OCI-LY7 (cell line): Measurements from ENCODE around the gene ATG4C. TPM values are rescaled to one million over a fixed set of nuclear protein-coding genes. Genes with fewer than 3 reads are reported as not detected.
"Not testable (repeated sequence)": the region's sequence is repeated elsewhere in the genome, so short reads cannot be mapped to it uniquely, and the experiment has no call there.

Experiments
- Bru-seq: library from RNA; stranded (reverse); fragments of 400-500 nt; gene quantifications from one replicate; lab custom pipeline; 2021; lab: Mats Ljungman, UMichigan
- BruChase-seq, 2 experiments: library from RNA; stranded (reverse); fragments of 400-500 nt; gene quantifications; one replicate each; lab custom pipeline; 2021; lab: Mats Ljungman, UMichigan
- BruUV-seq: library from RNA; stranded (reverse); fragments of 400-500 nt; replicated peaks from 2 replicates; lab custom pipeline; 2021; lab: Mats Ljungman, UMichigan
- CTCF ChIA-PET: fragments of 300-600 bp; sonication (Branson Sonifier 250); formaldehyde crosslinking; loops from one replicate; lab custom pipeline; 2022; ENCODE audit warnings: antibody characterized with exemption; ENCODE audit not compliant: unreplicated experiment; lab: Charles Lee
- POLR2A ChIA-PET: fragments of 300-600 bp; sonication (Branson Sonifier 250); formaldehyde crosslinking; loops from one replicate; lab custom pipeline; 2022; ENCODE audit warnings: antibody characterized with exemption; lab: Charles Lee
- DNase-seq: peaks from one replicate; pipeline ENCODE4 v3.0.0-alpha.2; 2015; ENCODE audit warnings: low spot score
- H2AFZ ChIP-seq: fragments of 200-600 bp; sonication (generic), shearing (Covaris generic); 2 replicates; pipeline ENCODE4 v1.6.1; 2014; ENCODE audit warnings: mild to moderate bottlenecking, antibody characterized with exemption, low read length, moderate library complexity
- H3K27ac ChIP-seq: fragments of 200-600 bp; sonication (generic); 2 replicates; pipeline ENCODE4 v1.5.1; 2014; ENCODE audit warnings: mixed run types, low read depth, mild to moderate bottlenecking, moderate library complexity, low read length, inconsistent platforms; ENCODE audit not compliant: poor library complexity, severe bottlenecking
- H3K36me3 ChIP-seq: fragments of 200-600 bp; sonication (generic); 2 replicates; pipeline ENCODE4 v1.6.1; 2014; ENCODE audit warnings: mild to moderate bottlenecking, antibody characterized with exemption, low read length, moderate library complexity, mixed read lengths; ENCODE audit not compliant: insufficient read depth
- H3K4me1 ChIP-seq: fragments of 200-600 bp; sonication (generic); 2 replicates; pipeline ENCODE4 v1.5.1; 2014; ENCODE audit warnings: mild to moderate bottlenecking, low read length; ENCODE audit not compliant: insufficient read depth, poor library complexity, severe bottlenecking
- H3K4me2 ChIP-seq: fragments of 200-600 bp; sonication (generic); 2 replicates; pipeline ENCODE4 v1.6.1; 2014; ENCODE audit warnings: mild to moderate bottlenecking, low read length
- H3K4me3 ChIP-seq: fragments of 200-600 bp; sonication (generic); 2 replicates; pipeline ENCODE4 v1.5.1; 2014; ENCODE audit warnings: mild to moderate bottlenecking, low read depth, low read length; ENCODE audit not compliant: poor library complexity, severe bottlenecking
- H3K79me2 ChIP-seq: fragments of 200-600 bp; sonication (generic); 2 replicates; pipeline ENCODE4 v1.6.1; 2016; ENCODE audit warnings: low read depth, mild to moderate bottlenecking, low read length, moderate library complexity, mixed read lengths; ENCODE audit not compliant: insufficient read depth
- H3K9me2 ChIP-seq: fragments of 200-600 bp; sonication (generic); 2 replicates; pipeline ENCODE4 v1.6.1; 2016; ENCODE audit warnings: mild to moderate bottlenecking, low read length, mixed read lengths; ENCODE audit not compliant: insufficient read depth
- H3K9me3 ChIP-seq: fragments of 200-600 bp; sonication (generic); 2 replicates; pipeline ENCODE4 v1.6.1; 2014; ENCODE audit warnings: mild to moderate bottlenecking, mixed run types, low read length, mixed read lengths
- H4K20me1 ChIP-seq: fragments of 200-600 bp; sonication (generic); 2 replicates; pipeline ENCODE4 v1.6.1; 2014; ENCODE audit warnings: mild to moderate bottlenecking, antibody characterized with exemption, low read length, moderate library complexity, mixed read lengths; ENCODE audit not compliant: insufficient read depth
- CTCF ChIP-seq: fragments of 200-600 bp; sonication (generic); conservative IDR thresholded peaks from 2 replicates; pipeline ENCODE4 v1.5.1; 2014; ENCODE audit warnings: mild to moderate bottlenecking, antibody characterized with exemption, low read length, moderate library complexity, mixed read lengths
- EZH2phosphoT487 ChIP-seq: fragments of 200-600 bp; sonication (generic); IDR thresholded peaks from 2 replicates; pipeline ENCODE4 v1.6.1; 2018; ENCODE audit warnings: low read depth, borderline replicate concordance, mild to moderate bottlenecking, mixed run types, antibody characterized with exemption, low read length, moderate library complexity, mixed read lengths
- intact Hi-C: fragments of 100-400 bp; cut with micrococcal nuclease; formaldehyde crosslinking; loops from one replicate; pipeline ENCODE4 v1.10.0; 2022; ENCODE audit not compliant: unreplicated experiment
- long read RNA-seq: library from polyadenylated mRNA; stranded (forward); transcript quantifications from one replicate; pipeline ENCODE4 v2.0.0, GENCODE V29; 2022
- total RNA-seq, 2 experiments: library from RNA; depleted of rRNA in 1 of 2; stranded (reverse); fragments of >200 nt in 1 of 2; shearing (Covaris generic) in 1 of 2; gene quantifications; 2 replicates each; pipeline ENCODE4 v1.2.3, GENCODE V29; 2014 to 2022

Gene ATG4C
- total RNA-seq (2014; rRNA removed; shearing (Covaris generic)) (7.3 and 16.0 TPM in 2 replicates), total RNA-seq (2022) (15.2 and 18.4 TPM in 2 replicates), Bru-seq, nascent RNA (percentile 73 among the genes with signal in this experiment), BruChase-seq, experiment 1, labeled RNA remaining after a 6-hour chase (percentile 61 among the genes with signal in this experiment), BruChase-seq, experiment 2, labeled RNA remaining after a 2-hour chase (percentile 63 among the genes with signal in this experiment)
- long read RNA-seq, transcript ATG4C-203 (11 exons, 2,890 nt): minor isoform, 15 of 62 reads
- long read RNA-seq, transcript ATG4C-201 (11 exons, 2,938 nt): major isoform, 26 of 62 reads
- long read RNA-seq, partial matches to known transcripts: 1 of 62 reads
- long read RNA-seq, other reads (novel, unspliced or antisense): 20 of 62 reads

DNA sequence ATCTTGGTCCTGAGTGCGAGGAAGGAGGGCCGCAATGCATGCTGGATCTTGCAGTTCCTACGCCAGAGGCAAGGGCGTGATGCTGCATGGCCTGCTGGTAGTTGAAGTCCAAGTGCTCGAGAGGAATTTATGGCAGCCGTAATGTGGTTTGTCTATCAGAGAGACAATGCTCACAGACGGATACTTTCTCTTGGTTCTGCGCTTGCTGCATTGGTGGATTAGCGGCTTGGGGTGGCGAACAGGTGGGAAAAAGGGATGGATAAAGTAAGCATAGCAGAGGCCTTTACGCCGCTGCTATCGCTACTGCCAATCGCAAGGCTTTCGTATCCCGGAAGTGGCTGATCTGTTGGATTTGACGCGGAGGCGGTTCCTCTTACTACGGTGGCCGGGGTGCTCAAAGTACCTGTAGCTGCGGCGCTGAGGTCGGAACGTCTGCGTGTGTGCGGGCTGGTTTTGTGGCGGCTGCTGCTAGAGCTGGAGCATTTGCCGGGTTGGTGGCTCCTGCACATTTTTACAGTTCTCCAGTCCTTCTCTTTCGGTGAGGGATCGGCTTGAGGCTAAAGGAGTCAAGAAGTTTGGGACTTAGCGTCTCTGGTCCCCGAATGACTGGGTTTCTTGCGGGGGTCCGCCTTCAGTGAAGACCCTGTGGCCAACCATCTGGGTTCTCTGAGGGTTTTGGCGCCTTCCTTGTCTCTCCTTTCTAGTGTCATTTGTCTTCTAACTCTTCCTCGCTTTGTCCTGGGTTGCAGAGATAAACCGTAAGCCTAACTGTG is at the start of gene ATG4C:
Gene ATG4C (plus strand): TSS at position 397 of the 773 bp plus-strand sequence. CDS start 19,655 bp downstream, outside the sequence.
- H3K4me2 ChIP-seq: peak within 1 kb of the TSS; percentile 89
- no TSS peak for BruUV-seq
- peak within 1 kb of the TSS; percentile 89 for H3K4me3 ChIP-seq
- H3K27ac ChIP-seq: peak within 1 kb of the TSS; percentile 68
- H3K9me3 ChIP-seq: no peaks in the 10 kb centered on the region
- H3K36me3 ChIP-seq: no peaks in the 10 kb centered on the region
- CTCF ChIA-PET: no interaction called here
- H4K20me1 ChIP-seq: 0 out of 2 replicates have a peak, but pooled peaks cover 3% of the 10 kb centered on the region
- peaks cover 12% of the 10 kb centered on the region for H3K4me1 ChIP-seq
- DNase-seq: peak; percentile 97
- H2AFZ ChIP-seq: peak within 1 kb of the TSS; percentile 92
- TF ChIP-seq CTCF (no peak), EZH2phosphoT487 (no peak)
- peaks cover 38% of the 10 kb centered on the region for H3K79me2 ChIP-seq
- intact Hi-C loops: loop anchor here (2.0 kb wide), 1 partner anchor 17 kb away; no protein-coding TSS in a partner anchor
- POLR2A ChIA-PET: interaction anchor here (0.6 kb wide), 2 partner anchors 36 to 38 kb away, joined by 3 read pairs; no protein-coding TSS in a partner anchor
- H3K9me2 ChIP-seq: no peaks in the 10 kb centered on the region

GRCh38 chr1:62735491-62736171 is 48.3 kb upstream of the ATG4C start:
- H3K9me2 ChIP-seq: no peaks in the 10 kb centered on the region
- H3K36me3 ChIP-seq: no peaks in the 10 kb centered on the region
- no peaks in the 10 kb centered on the region for H3K4me1 ChIP-seq
- no TSS peak for BruUV-seq
- H2AFZ ChIP-seq: no peak overlapping the region
- intact Hi-C loops: no loop called here
- ChIA-PET CTCF (no interaction called here), POLR2A (interaction anchor here (0.7 kb wide), 1 partner anchor 828 kb away, joined by 4 read pairs; no protein-coding TSS in a partner anchor)
- no peak for DNase-seq
- H3K4me2 ChIP-seq: no peak overlapping the region
- H3K27ac ChIP-seq: no peak overlapping the region
- no peaks in the 10 kb centered on the region for H3K9me3 ChIP-seq
- no peaks in the 10 kb centered on the region for H3K79me2 ChIP-seq
- H3K4me3 ChIP-seq: no peak overlapping the region
- H4K20me1 ChIP-seq: no peaks in the 10 kb centered on the region
- TF ChIP-seq CTCF (no peak), EZH2phosphoT487 (no peak)

DNA sequence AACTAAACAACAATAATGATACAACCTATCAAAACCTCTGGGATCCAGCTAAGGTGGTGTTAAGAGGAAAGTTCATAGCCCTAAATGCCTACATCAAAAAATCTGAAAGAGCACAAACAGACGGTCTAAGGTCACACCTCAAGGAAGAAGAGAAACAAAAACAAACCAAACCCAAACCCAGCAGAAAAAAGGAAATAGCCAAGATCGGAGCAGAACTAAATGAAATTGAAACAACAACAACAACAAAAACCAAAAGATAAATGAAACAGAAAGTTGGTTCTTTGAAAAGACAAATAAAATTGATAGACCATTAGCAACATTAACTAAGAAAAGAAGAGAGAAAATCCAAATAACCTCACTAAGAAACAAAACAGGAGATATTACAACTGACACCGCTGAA is 43.2 kb upstream of the ATG4C start:
- H3K4me1 ChIP-seq, H2AFZ ChIP-seq, H3K36me3 ChIP-seq, DNase-seq, H4K20me1 ChIP-seq, H3K4me2 ChIP-seq, H3K4me3 ChIP-seq, H3K9me2 ChIP-seq, POLR2A ChIA-PET, CTCF ChIA-PET, H3K27ac ChIP-seq, BruUV-seq, H3K79me2 ChIP-seq, H3K9me3 ChIP-seq: not testable (repeated sequence)
- intact Hi-C loops: loop anchor here (10.0 kb wide), 1 partner anchor 336 kb away; no protein-coding TSS in a partner anchor
